Bronchus fibroblast of lung (primary cell): ENCODE measurements around the gene NCR3LG1. TPM values are rescaled to one million over a fixed set of nuclear protein-coding genes. Genes with fewer than 3 reads are reported as not detected.

Experiments
- total RNA-seq: library from RNA; depleted of rRNA; stranded (reverse); fragments of >200 nt; gene quantifications from 2 replicates; pipeline ENCODE4 v1.2.3, GENCODE V29; 2015

The NCR3LG1 gene
- 4.2 and 5.6 TPM in 2 replicates for total RNA-seq

GRCh38 chr11:17351510-17352176 is at the start of gene NCR3LG1:
TSS of gene NCR3LG1 (plus strand) at chr11:17351800. CDS start at chr11:17351970, 170 bp downstream.

GRCh38 chr11:17388609-17389210 is 37.1 kb downstream of the NCR3LG1 start, which contains the start of gene KCNJ11:
TSS of gene KCNJ11 (minus strand) at chr11:17388659. CDS start at chr11:17388091, 568 bp downstream.

Other genes with a start within 250 kb of the NCR3LG1 start
- 21.1 and 25.4 TPM in 2 replicates for gene PIK3C2A, start 143.8 kb upstream of the NCR3LG1 start, total RNA-seq
- 29.6 and 41.7 TPM in 2 replicates for gene NUCB2, start 75.1 kb upstream of the NCR3LG1 start, total RNA-seq
- gene KCNJ11, start 36.9 kb downstream of the NCR3LG1 start, total RNA-seq, result under 0.01 TPM in 2 replicates
- gene ABCC8, start 125.0 kb downstream of the NCR3LG1 start, total RNA-seq, result not detected in 2 replicates
- not detected in 2 replicates for gene USH1C, start 192.6 kb downstream of the NCR3LG1 start, total RNA-seq
- not detected in 2 replicates for gene OTOG, start 195.5 kb downstream of the NCR3LG1 start, total RNA-seq